DMS114 treated with DMSO at 0.1 percent for 48 hours (cell line): ENCODE data around the gene TRIP13.
"Not testable (repeated sequence)": the region's sequence is repeated elsewhere in the genome, so short reads cannot be mapped to it uniquely, and the experiment has no call there.

Source experiments
- DNase-seq: peaks from one replicate; lab custom pipeline; 2025; ENCODE audit not compliant: unreplicated experiment; lab: John Stamatoyannopoulos, UW

Gene TRIP13

GRCh38 chr5:892394-893136 lies at the start of gene TRIP13, which contains the start of gene BRD9:
Gene TRIP13, plus strand, starts transcription at chr5:892884. Its CDS starts 115 bp downstream, at chr5:892999.
Gene BRD9, minus strand, starts transcription at chr5:892801. Its CDS starts 144 bp downstream, at chr5:892657.
- DNase-seq = peak; percentile 52

- DNase-seq = not testable (repeated sequence)
These were observed 49.3 kb upstream of the TRIP13 start for GRCh38 chr5:843371-843770.

- not testable (repeated sequence) for DNase-seq
These were observed 48.8 kb upstream of the TRIP13 start for GRCh38 chr5:843926-844325.

- not testable (repeated sequence) for DNase-seq
These were observed 48.3 kb upstream of the TRIP13 start for GRCh38 chr5:844426-844825.

- not testable (repeated sequence) for DNase-seq
These were observed 47.5 kb upstream of the TRIP13 start for GRCh38 chr5:845031-845675.

- not testable (repeated sequence) for DNase-seq
These were observed 46.7 kb upstream of the TRIP13 start for GRCh38 chr5:845676-846601.

GRCh38 chr5:846602-847091 lies 46.0 kb upstream of the TRIP13 start:
- DNase-seq = not testable (repeated sequence)

- DNase-seq = not testable (repeated sequence)
These were observed 45.5 kb upstream of the TRIP13 start for GRCh38 chr5:847212-847611.

- not testable (repeated sequence) for DNase-seq
These were observed 44.9 kb upstream of the TRIP13 start for GRCh38 chr5:847736-848135.

GRCh38 chr5:848671-849111 lies 44.0 kb upstream of the TRIP13 start:
- no peak for DNase-seq

- no peak for DNase-seq
These were observed 42.9 kb upstream of the TRIP13 start for GRCh38 chr5:849651-850301.

- DNase-seq = no peak
These were observed 42.1 kb upstream of the TRIP13 start, which contains the start of gene ZDHHC11 for GRCh38 chr5:850511-851006. Gene ZDHHC11, minus strand, starts transcription at chr5:850986. Its CDS starts 384 bp downstream, at chr5:850602.

- no peak for DNase-seq
These were observed 41.6 kb upstream of the TRIP13 start for GRCh38 chr5:851076-851475.

GRCh38 chr5:851553-851952 lies 41.1 kb upstream of the TRIP13 start:
- DNase-seq = no peak

GRCh38 chr5:852018-852417 lies 40.7 kb upstream of the TRIP13 start:
- no peak for DNase-seq

GRCh38 chr5:852431-853401 lies 40.0 kb upstream of the TRIP13 start:
- DNase-seq = no peak

- not testable (repeated sequence) for DNase-seq
These were observed 39.1 kb upstream of the TRIP13 start for GRCh38 chr5:853416-854090.

GRCh38 chr5:854217-854616 lies 38.5 kb upstream of the TRIP13 start:
- no peak for DNase-seq
